Measurements from ENCODE around the gene SLC38A3. TPM values are rescaled to one million over a fixed set of nuclear protein-coding genes. Genes with fewer than 3 reads are reported as not detected.

Gene SLC38A3
- total RNA-seq, 1 donor from 2014 or later = 0.52 TPM

DNA sequence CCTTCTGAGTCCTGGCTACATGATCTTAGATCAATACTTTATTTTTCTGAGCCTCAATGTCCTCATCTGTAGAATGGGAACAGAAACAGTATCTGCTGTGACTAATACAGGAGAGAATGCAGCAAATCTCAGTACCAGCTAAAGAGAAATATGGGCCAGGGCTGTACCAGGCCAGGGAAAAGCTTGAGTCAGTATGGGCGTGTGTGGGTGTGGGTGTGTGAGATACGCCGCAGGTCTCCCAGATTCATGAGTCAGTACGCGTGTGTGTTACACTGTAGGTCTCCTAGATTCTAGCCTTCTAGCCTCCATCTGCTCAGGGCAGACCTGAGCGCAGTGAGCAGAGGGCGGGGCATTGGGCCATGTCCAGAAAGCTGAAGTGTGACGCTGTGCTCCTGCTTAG is 46.1 kb downstream of the SLC38A3 start:
- H3K9me3 ChIP-seq (ENCODE audit: control insufficient read depth in 3 of 3, low read length in 3 of 3) = no peaks in the 10 kb centered on the region
- peak overlapping the region in 1 of 3 donors; percentile 33 for H3K9ac ChIP-seq (ENCODE audit: low read depth in 1 of 3, low read length in 3 of 3)
- H3K27me3 ChIP-seq (ENCODE audit: control insufficient read depth in 3 of 3, insufficient read depth in 3 of 3, low read length in 3 of 3) = no peaks in the 10 kb centered on the region
- peaks cover 70 to 85% (median 85%) of the 10 kb centered on the region in 3 donors for H3K4me1 ChIP-seq (ENCODE audit: control insufficient read depth in 3 of 3, insufficient read depth in 3 of 3, low read length in 3 of 3)
- peaks cover 5 to 25% (median 17%) of the 10 kb centered on the region in 3 donors for H3K36me3 ChIP-seq (ENCODE audit: control insufficient read depth in 3 of 3, insufficient read depth in 3 of 3, low read length in 3 of 3)
- H3K4me3 ChIP-seq (ENCODE audit: low read length in 3 of 3) = no peak overlapping the region
- no peak overlapping the region for H3K27ac ChIP-seq (ENCODE audit: low read depth, low read length)

DNA sequence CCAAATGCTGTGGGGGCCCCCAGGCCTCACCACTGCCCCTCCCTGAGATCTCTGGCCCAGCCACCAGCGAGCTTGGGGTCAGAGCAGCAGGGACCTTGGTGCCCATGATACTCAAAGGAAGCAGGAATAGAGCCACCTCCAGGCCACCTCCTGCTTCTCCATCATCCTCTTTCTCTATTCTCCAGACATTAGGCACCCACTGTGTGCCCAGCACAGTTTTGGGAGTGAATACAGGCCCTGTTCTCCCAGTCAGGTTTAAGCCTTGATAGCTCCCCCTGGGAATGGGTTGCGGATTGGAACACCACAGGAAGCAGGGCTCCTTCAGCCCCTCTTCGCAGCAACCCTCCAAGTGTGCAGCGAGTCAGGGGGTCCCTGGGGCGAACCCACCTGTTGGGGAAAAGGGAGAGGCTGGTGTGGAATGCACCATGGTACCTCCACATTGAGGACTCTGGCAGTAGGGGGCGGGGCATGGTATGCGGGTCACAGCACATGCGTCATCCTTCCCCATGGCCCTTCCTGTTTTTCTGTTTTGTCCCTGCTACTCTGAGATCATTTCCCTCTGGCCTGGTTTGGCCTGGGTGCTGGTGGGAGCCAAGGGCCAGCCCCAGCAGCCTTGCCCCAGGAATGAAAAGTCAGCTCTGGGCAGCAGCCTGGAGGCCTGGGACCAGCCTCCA is 49.6 kb downstream of the SLC38A3 start:
- H3K9me3 ChIP-seq (ENCODE audit: control insufficient read depth in 3 of 3, low read length in 3 of 3) = no peaks in the 10 kb centered on the region
- H3K4me3 ChIP-seq (ENCODE audit: low read length in 3 of 3) = no peak overlapping the region
- peak overlapping the region; percentile 76 for H3K27ac ChIP-seq (ENCODE audit: low read depth, low read length)
- H3K4me1 ChIP-seq (ENCODE audit: control insufficient read depth in 3 of 3, insufficient read depth in 3 of 3, low read length in 3 of 3) = peaks cover 42 to 71% (median 70%) of the 10 kb centered on the region in 3 donors
- H3K27me3 ChIP-seq (ENCODE audit: control insufficient read depth in 3 of 3, insufficient read depth in 3 of 3, low read length in 3 of 3) = no peaks in the 10 kb centered on the region
- peaks cover 22 to 39% (median 35%) of the 10 kb centered on the region in 3 donors for H3K36me3 ChIP-seq (ENCODE audit: control insufficient read depth in 3 of 3, insufficient read depth in 3 of 3, low read length in 3 of 3)
- peak overlapping the region in 2 of 3 donors; percentile 10 to 54 for H3K9ac ChIP-seq (ENCODE audit: low read depth in 1 of 3, low read length in 3 of 3)

- Histone ChIP-seq H3K27ac (ENCODE audit: low read depth, low read length) (peak overlapping the region; percentile 76), H3K27me3 (ENCODE audit: control insufficient read depth in 3 of 3, insufficient read depth in 3 of 3, low read length in 3 of 3) (no peaks in the 10 kb centered on the region), H3K36me3 (ENCODE audit: control insufficient read depth in 3 of 3, insufficient read depth in 3 of 3, low read length in 3 of 3) (peaks cover 22 to 39% (median 35%) of the 10 kb centered on the region in 3 donors), H3K9me3 (ENCODE audit: control insufficient read depth in 3 of 3, low read length in 3 of 3) (no peaks in the 10 kb centered on the region), H3K9ac (ENCODE audit: low read depth in 1 of 3, low read length in 3 of 3) (peak overlapping the region in 1 of 3 donors; percentile 54), H3K4me1 (ENCODE audit: control insufficient read depth in 3 of 3, insufficient read depth in 3 of 3, low read length in 3 of 3) (peaks cover 38 to 67% (median 66%) of the 10 kb centered on the region in 3 donors), H3K4me3 (ENCODE audit: low read length in 3 of 3) (no peak overlapping the region)
Observed at GRCh38 chr3:50255251-50255615, 50.2 kb downstream of the SLC38A3 start.

GRCh38 chr3:50256978-50257890 is 52.2 kb downstream of the SLC38A3 start:
- Histone ChIP-seq H3K9me3 (ENCODE audit: control insufficient read depth in 3 of 3, low read length in 3 of 3) (no peaks in the 10 kb centered on the region), H3K9ac (ENCODE audit: low read depth in 1 of 3, low read length in 3 of 3) (no peak overlapping the region), H3K27me3 (ENCODE audit: control insufficient read depth in 3 of 3, insufficient read depth in 3 of 3, low read length in 3 of 3) (no peaks in the 10 kb centered on the region), H3K4me3 (ENCODE audit: low read length in 3 of 3) (no peak overlapping the region), H3K4me1 (ENCODE audit: control insufficient read depth in 3 of 3, insufficient read depth in 3 of 3, low read length in 3 of 3) (peaks cover 39 to 61% (median 61%) of the 10 kb centered on the region in 3 donors), H3K36me3 (ENCODE audit: control insufficient read depth in 3 of 3, insufficient read depth in 3 of 3, low read length in 3 of 3) (peaks cover 22 to 35% (median 30%) of the 10 kb centered on the region in 3 donors), H3K27ac (ENCODE audit: low read depth, low read length) (no peak overlapping the region)

DNA sequence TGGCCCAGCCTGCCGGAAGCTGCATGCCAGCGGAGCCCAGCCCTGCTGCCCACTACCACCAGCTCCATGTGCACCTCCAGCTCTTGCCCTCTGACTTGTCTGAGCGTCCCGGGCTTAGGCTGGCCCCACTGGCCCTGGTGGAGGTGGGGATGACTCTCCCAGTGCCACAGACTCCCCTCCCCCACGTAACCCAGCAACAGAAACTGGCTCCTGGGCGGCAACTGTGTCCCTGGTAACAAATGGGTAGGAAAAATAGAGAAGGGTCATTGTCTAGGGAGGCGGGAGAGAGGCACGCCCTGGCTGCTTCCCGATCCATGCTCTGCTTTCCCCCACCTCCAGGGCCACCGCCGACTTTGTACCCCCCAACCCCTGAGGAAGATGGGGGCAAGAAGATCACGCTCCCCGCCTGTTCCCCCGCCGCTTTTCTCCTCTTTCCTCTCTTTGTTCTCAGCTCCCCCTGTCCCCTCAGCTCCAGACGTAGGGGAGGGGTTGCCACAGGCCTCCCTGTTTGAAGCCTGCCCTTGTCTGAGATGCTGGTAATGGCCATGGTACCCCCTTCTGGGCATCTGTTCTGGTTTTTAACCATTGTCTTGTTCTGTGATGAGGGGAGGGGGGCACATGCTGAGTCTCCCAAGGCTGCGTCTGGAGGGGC is 53.1 kb downstream of the SLC38A3 start:
- Histone ChIP-seq H3K4me1 (ENCODE audit: control insufficient read depth in 3 of 3, insufficient read depth in 3 of 3, low read length in 3 of 3) (peaks cover 39 to 61% (median 57%) of the 10 kb centered on the region in 3 donors), H3K27ac (ENCODE audit: low read depth, low read length) (peak overlapping the region; percentile 44), H3K36me3 (ENCODE audit: control insufficient read depth in 3 of 3, insufficient read depth in 3 of 3, low read length in 3 of 3) (peaks cover 20 to 29% (median 27%) of the 10 kb centered on the region in 3 donors), H3K9me3 (ENCODE audit: control insufficient read depth in 3 of 3, low read length in 3 of 3) (no peaks in the 10 kb centered on the region), H3K4me3 (ENCODE audit: low read length in 3 of 3) (no peak overlapping the region), H3K9ac (ENCODE audit: low read depth in 1 of 3, low read length in 3 of 3) (peak overlapping the region in 1 of 3 donors; percentile 8), H3K27me3 (ENCODE audit: control insufficient read depth in 3 of 3, insufficient read depth in 3 of 3, low read length in 3 of 3) (no peaks in the 10 kb centered on the region)

- no peaks in the 10 kb centered on the region for H3K27me3 ChIP-seq (ENCODE audit: control insufficient read depth in 3 of 3, insufficient read depth in 3 of 3, low read length in 3 of 3)
- H3K27ac ChIP-seq (ENCODE audit: low read depth, low read length) = peak overlapping the region; percentile 94
- no peak overlapping the region for H3K4me3 ChIP-seq (ENCODE audit: low read length in 3 of 3)
- H3K4me1 ChIP-seq (ENCODE audit: control insufficient read depth in 3 of 3, insufficient read depth in 3 of 3, low read length in 3 of 3) = peaks cover 41 to 56% (median 53%) of the 10 kb centered on the region in 3 donors
- H3K36me3 ChIP-seq (ENCODE audit: control insufficient read depth in 3 of 3, insufficient read depth in 3 of 3, low read length in 3 of 3) = peaks cover 20 to 26% (median 24%) of the 10 kb centered on the region in 3 donors
- peak overlapping the region in 2 of 3 donors; percentile 85 to 92 for H3K9ac ChIP-seq (ENCODE audit: low read depth in 1 of 3, low read length in 3 of 3)
- no peaks in the 10 kb centered on the region for H3K9me3 ChIP-seq (ENCODE audit: control insufficient read depth in 3 of 3, low read length in 3 of 3)
Observed at GRCh38 chr3:50258979-50259378, 53.9 kb downstream of the SLC38A3 start.

DNA sequence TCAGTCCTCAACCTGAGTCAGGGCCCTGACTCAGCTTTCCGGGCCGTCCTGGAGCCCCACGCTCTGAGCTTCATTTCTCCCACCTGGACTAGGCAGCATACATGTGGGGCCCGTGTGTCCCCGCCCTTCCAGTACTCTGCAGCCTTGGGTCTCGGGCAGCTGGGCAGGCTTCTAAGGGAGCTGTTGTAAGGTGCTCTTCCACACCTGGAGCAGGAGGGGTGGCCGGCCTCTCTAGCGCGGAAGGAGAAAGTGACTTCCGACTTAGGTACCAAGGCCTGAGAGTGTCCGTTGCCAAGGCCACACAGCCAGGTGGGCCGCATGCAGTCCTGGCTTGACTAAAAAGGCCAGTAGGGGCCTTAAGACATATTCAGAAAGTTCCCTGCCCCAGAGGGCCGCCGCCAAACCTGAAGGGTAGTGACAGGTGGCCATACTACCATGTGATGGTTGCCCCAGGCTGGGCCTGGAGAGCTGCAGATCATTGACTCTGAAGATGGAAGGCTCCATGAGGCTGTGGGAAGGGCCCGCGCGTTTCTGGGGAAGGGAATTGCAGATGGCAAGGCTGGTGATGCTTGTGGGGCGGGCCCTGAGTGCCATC is 54.5 kb downstream of the SLC38A3 start:
- Histone ChIP-seq H3K9ac (ENCODE audit: low read depth in 1 of 3, low read length in 3 of 3) (peak overlapping the region in 2 of 3 donors; percentile 85 to 92), H3K4me3 (ENCODE audit: low read length in 3 of 3) (peak overlapping the region in 2 of 3 donors; percentile 56 to 77), H3K36me3 (ENCODE audit: control insufficient read depth in 3 of 3, insufficient read depth in 3 of 3, low read length in 3 of 3) (peaks cover 19 to 24% (median 20%) of the 10 kb centered on the region in 3 donors), H3K4me1 (ENCODE audit: control insufficient read depth in 3 of 3, insufficient read depth in 3 of 3, low read length in 3 of 3) (peaks cover 43 to 56% (median 52%) of the 10 kb centered on the region in 3 donors), H3K9me3 (ENCODE audit: control insufficient read depth in 3 of 3, low read length in 3 of 3) (no peaks in the 10 kb centered on the region), H3K27ac (ENCODE audit: low read depth, low read length) (peak overlapping the region; percentile 94), H3K27me3 (ENCODE audit: control insufficient read depth in 3 of 3, insufficient read depth in 3 of 3, low read length in 3 of 3) (no peaks in the 10 kb centered on the region)

DNA sequence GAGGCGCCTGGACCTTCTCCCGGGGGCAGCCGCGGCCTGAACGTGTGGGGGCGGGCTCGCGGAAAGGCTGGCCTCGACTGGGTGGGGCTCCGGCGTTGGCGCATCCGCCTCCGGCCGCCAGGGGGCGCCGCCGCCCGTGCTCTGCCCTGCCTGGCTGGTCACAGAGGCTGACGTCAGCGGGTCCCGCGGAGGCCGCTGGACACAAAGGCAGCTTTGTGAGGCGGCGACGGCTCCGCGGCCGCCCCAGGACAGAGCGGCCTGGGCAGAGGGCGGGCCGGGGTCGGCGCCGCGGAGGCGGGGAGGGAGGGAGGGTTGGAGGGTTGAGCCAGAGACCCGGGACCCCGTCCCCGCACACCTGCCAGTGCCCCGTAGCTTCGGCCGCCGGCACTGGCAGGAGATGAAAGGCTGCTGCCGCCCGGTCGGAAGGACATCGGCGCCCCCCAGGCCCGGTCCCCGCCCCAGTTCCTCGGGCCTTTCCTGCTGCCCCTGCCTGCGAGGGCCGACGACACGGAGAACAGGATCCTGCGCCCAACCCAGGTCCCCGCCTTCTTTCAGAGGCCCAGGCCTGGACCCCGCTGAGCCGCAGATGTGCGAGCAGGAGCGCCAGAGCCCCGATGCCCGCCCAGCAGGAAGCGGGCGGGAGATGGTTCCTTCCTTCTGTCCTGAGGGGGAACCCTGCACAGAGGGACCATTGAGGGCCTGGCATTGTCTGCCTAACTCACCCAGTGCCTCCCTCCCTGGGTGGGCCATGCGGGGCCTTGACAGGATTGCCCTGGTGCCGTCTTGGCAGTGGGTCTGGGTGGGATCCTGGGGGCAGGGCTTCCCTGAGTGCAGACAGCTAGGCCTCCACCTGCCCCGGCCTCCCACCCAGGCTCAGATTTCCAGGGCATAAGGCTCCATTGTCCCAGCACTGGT is 55.2 kb downstream of the SLC38A3 start:
- Histone ChIP-seq H3K4me1 (ENCODE audit: control insufficient read depth in 3 of 3, insufficient read depth in 3 of 3, low read length in 3 of 3) (peaks cover 41 to 55% (median 50%) of the 10 kb centered on the region in 3 donors), H3K4me3 (ENCODE audit: low read length in 3 of 3) (peak overlapping the region; percentile 63 to 85 (median 77)), H3K9ac (ENCODE audit: low read depth in 1 of 3, low read length in 3 of 3) (peak overlapping the region; percentile 85 to 92 (median 87)), H3K9me3 (ENCODE audit: control insufficient read depth in 3 of 3, low read length in 3 of 3) (no peaks in the 10 kb centered on the region), H3K36me3 (ENCODE audit: control insufficient read depth in 3 of 3, insufficient read depth in 3 of 3, low read length in 3 of 3) (peaks cover 19 to 24% (median 20%) of the 10 kb centered on the region in 3 donors), H3K27ac (ENCODE audit: low read depth, low read length) (peak overlapping the region; percentile 94), H3K27me3 (ENCODE audit: control insufficient read depth in 3 of 3, insufficient read depth in 3 of 3, low read length in 3 of 3) (no peaks in the 10 kb centered on the region)

Data from skeletal muscle tissue (tissue), 4 donors.